ENCODE measurements around the gene TMEM51. TPM values are rescaled to one million over a fixed set of nuclear protein-coding genes. Genes with fewer than 3 reads are reported as not detected.
"Not testable (repeated sequence)": the region's sequence is repeated elsewhere in the genome, so short reads cannot be mapped to it uniquely, and the experiment has no call there.

The TMEM51 gene
- polyA plus RNA-seq, 1 donor from 2014 or later = not detected

DNA sequence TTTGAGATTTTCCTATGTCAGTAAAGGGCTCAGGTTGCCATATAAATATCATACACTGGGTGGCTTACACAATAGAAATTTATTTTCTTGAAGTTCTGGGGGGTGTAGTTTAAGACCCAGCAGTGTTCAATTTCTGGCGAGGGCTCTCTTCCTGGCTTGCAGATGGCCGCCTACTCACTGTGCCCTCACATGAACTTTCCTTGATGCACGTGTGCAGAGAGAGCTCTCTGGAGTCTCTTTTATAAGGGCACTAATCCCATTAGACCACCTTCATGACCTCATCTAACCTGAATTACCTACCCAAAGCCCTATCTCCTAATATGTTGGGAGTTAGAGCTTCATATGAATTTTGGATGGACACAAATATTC is 21.1 kb downstream of the TMEM51 start:
- Mint-ChIP-seq H3K4me3 (peak overlapping the region in 1 of 4 donors; percentile 3), H3K9me3 (peaks cover 0 to 5% (median 3%) of the 10 kb centered on the region in 3 donors), H3K27me3 (peaks cover 29% of the 10 kb centered on the region), H3K27ac (no peak overlapping the region), H3K36me3 (no peaks in the 10 kb centered on the region), H3K4me1 (no peaks in the 10 kb centered on the region)

DNA sequence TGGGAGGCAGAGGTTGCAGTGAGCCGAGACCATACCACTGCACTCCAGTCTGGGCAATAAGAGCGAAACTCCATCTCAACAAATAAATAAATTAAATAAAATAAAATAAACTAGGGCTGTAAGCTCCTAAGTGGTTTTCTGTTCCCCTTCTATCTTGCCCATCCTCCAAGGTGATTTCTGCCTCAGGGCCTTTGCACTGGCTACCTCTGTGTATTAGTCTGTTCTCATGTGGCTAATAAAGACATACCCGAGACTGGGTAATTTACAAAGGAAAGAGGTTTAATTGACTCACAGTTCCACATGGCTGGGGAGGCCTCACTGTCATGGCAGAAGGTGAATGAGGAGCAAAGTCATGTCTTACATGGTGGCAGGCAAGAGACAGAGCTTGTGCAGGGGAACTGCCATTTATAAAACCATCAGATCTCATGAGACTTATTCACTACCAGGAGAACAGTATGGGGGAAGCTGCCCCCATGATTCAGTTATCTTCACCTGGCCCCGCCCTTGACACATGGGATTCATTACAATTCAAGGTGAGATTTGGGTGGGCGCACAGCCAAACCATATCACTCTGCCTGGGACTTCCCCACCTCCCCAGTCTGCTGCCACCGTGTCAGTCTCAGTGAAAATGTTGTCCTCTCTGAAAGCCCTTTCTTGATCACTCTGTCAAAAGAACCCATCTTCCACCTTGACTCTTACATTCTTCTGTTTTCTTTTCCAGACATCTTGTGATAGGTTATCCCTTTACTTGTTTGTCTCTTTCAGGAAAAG is 22.0 kb downstream of the TMEM51 start:
- H3K27ac Mint-ChIP-seq, H3K9me3 Mint-ChIP-seq, H3K4me3 Mint-ChIP-seq, H3K4me1 Mint-ChIP-seq, H3K36me3 Mint-ChIP-seq: not testable (repeated sequence)
- H3K27me3 Mint-ChIP-seq = peaks cover 33% of the 10 kb centered on the region

GRCh38 chr1:15176120-15176519 is 22.6 kb downstream of the TMEM51 start:
- Mint-ChIP-seq H3K27me3 (peaks cover 33% of the 10 kb centered on the region), H3K36me3 (no peaks in the 10 kb centered on the region), H3K4me3 (no peak overlapping the region), H3K4me1 (no peaks in the 10 kb centered on the region), H3K9me3 (peaks cover 0 to 5% (median 3%) of the 10 kb centered on the region in 3 donors), H3K27ac (no peak overlapping the region)

DNA sequence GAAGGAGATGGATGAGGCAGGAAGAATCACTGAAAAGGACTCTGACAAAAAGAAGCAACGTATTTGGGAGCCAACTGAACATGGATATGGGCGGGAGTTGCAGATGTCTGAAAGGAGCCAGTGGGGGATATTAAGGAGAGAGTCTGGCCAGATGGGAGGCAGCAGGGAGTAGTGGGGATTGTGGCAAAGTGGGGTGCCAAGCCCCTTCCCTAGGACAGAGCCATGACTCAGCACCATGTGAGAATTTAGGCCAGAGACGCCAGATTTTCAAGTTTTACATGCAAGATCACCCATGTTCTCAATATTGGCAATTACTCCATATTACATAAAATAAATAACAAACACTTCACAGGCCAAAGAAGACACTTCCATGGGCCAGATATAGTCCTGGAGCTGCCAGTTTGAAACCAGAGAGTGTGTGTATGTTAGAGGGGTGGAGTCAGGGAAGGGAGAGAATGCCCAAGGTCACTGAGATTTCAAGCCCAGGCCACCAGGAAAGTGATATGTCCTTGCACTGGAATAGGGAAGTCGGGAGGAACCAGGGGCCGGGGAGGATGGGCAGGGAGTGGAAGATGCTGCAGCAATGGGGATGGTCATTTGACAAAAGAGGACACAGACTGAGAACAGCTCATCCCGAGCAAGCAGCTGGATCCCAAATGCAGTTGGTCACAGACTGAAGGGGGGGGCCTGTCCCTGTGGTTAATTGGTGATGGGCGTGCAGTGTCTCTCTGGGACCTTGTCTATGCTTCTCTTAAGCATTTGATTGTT is 23.5 kb downstream of the TMEM51 start:
- peaks cover 0 to 5% (median 3%) of the 10 kb centered on the region in 3 donors for H3K9me3 Mint-ChIP-seq
- no peaks in the 10 kb centered on the region for H3K36me3 Mint-ChIP-seq
- no peaks in the 10 kb centered on the region for H3K4me1 Mint-ChIP-seq
- no peak overlapping the region for H3K4me3 Mint-ChIP-seq
- H3K27me3 Mint-ChIP-seq = peaks cover 34% of the 10 kb centered on the region
- H3K27ac Mint-ChIP-seq = no peak overlapping the region

GRCh38 chr1:15177710-15178166 is 24.2 kb downstream of the TMEM51 start:
- Mint-ChIP-seq H3K36me3 (no peaks in the 10 kb centered on the region), H3K4me1 (no peaks in the 10 kb centered on the region), H3K27ac (no peak overlapping the region), H3K4me3 (no peak overlapping the region), H3K27me3 (peaks cover 33% of the 10 kb centered on the region), H3K9me3 (peaks cover 0 to 5% (median 3%) of the 10 kb centered on the region in 3 donors)

GRCh38 chr1:15178571-15179484 is 25.3 kb downstream of the TMEM51 start:
- Mint-ChIP-seq H3K4me3 (no peak overlapping the region), H3K36me3 (no peaks in the 10 kb centered on the region), H3K4me1 (no peaks in the 10 kb centered on the region), H3K27me3 (peaks cover 38% of the 10 kb centered on the region), H3K9me3 (peaks cover 0 to 5% (median 3%) of the 10 kb centered on the region in 3 donors), H3K27ac (no peak overlapping the region)

- Mint-ChIP-seq H3K36me3 (no peaks in the 10 kb centered on the region), H3K4me1 (no peaks in the 10 kb centered on the region), H3K27me3 (peaks cover 43% of the 10 kb centered on the region), H3K4me3 (no peak overlapping the region), H3K9me3 (peaks cover 0 to 5% (median 3%) of the 10 kb centered on the region in 3 donors), H3K27ac (no peak overlapping the region)
These were observed 25.9 kb downstream of the TMEM51 start for GRCh38 chr1:15179485-15179883.

DNA sequence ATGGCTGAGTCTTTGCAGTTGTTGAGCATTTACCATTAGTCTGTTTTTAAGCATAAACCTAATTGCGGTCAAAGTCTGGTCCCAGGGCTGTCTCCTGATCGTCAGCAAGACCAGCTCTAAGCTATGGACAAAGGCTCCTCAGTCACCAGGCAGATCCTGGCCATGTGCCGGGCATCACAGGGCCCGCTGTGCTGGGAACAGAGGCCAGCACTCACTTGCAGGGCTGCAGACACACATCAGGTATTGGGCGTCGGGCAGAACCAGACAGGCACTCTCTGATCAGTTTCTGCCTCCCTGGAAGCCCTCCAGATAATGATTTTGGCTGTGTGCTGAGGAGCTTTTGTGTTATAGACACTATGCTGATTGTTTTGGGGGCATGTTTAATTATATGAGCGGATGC is 26.6 kb downstream of the TMEM51 start:
- H3K4me1 Mint-ChIP-seq = no peaks in the 10 kb centered on the region
- peaks cover 0 to 5% (median 3%) of the 10 kb centered on the region in 3 donors for H3K9me3 Mint-ChIP-seq
- H3K27ac Mint-ChIP-seq = no peak overlapping the region
- peaks cover 37% of the 10 kb centered on the region for H3K27me3 Mint-ChIP-seq
- H3K36me3 Mint-ChIP-seq = no peaks in the 10 kb centered on the region
- no peak overlapping the region for H3K4me3 Mint-ChIP-seq

DNA sequence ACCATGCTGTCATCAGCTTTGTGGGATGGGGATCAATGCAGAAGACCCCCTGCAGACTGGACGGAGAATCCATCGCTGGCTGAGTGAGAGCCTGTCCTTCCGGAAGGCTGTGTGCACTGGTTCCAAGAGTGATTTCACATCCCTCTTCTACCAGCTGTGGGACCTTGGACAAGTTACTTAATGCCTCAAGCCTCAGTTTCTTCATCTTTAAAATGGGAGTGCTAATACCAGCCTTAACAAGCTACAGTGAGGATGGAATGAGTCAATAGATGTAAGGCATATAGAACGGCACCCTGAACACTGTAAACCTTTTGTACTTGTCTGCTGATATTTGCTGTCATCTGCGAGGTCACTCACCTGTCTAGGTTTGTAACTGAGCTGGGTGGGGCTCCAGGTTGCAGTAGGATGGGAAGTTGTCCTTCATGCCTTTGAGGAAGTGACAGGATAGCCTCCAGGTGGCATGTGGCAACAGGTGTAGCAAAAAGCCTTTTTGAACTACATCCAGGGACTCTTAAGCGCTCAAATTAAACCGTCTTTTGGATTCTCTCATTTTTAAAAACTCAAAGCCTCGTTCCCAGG is 27.5 kb downstream of the TMEM51 start:
- Mint-ChIP-seq H3K27me3 (peaks cover 37% of the 10 kb centered on the region), H3K4me3 (no peak overlapping the region), H3K36me3 (peaks cover under 1% of the 10 kb centered on the region), H3K4me1 (no peaks in the 10 kb centered on the region), H3K9me3 (no peaks in the 10 kb centered on the region), H3K27ac (no peak overlapping the region)

DNA sequence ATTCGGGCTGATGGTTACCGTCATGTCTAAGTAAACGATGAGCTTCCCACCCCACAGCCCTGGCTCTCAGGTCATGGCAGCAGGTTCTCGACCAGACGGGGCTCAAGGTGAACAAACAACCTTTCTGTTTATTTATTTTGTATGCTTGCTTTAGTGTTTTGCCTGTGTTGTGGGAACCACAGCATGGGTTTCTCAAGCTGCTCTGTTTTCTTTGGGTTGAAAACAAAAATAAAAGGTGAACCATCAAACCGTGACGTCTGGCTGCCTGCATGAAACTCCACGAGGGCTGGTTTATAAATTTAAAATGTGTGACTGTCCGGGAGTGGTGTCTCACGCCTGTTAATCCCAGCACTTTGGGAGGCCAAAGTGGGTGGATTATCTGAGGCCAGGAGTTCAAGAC is 28.0 kb downstream of the TMEM51 start:
- Mint-ChIP-seq H3K9me3 (no peaks in the 10 kb centered on the region), H3K4me1 (no peaks in the 10 kb centered on the region), H3K4me3 (no peak overlapping the region), H3K27ac (no peak overlapping the region), H3K27me3 (peaks cover 39% of the 10 kb centered on the region), H3K36me3 (peaks cover 1% of the 10 kb centered on the region)

DNA sequence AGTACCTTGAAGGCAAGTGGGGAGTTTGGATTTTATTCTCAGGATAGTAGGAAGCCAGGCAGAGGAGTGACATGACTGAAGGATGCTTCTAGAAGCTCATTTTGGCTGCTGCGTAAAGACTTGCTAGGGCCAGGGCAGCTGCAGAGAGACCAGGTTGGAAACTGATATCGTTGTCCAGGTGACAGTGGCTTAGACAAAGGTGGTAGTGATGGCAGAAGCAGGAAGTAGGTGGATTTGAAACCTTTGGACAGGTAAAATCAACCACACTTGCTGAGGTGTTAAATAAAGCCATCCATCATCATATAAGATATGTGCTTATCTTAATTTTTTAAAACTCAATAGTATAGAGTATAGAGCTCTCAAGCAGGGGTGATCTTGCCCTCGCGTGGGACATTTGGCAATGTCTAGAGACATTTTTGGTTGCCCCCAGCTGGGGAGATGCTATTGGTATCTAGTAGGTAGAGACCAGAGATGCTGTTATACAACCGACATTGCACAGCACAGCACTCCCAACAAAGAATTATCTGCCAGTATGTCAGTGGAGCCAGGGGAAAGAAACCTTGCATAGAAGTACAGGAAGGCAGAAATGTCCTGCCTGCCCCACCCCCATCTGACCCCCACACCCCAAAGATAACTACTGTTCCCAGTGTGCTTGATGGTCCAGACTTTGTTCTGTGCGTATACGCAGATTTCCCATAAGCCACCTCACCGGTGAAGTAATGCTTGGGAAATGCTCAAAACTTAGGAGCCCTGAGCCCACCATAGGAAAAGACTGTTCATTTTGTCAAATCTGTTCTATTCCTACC is 31.1 kb downstream of the TMEM51 start:
- Mint-ChIP-seq H3K27me3 (peaks cover 31% of the 10 kb centered on the region), H3K27ac (no peak overlapping the region), H3K36me3 (peaks cover 1% of the 10 kb centered on the region), H3K4me1 (no peaks in the 10 kb centered on the region), H3K4me3 (no peak overlapping the region), H3K9me3 (no peaks in the 10 kb centered on the region)

- H3K27me3 Mint-ChIP-seq = peaks cover 27% of the 10 kb centered on the region
These were observed 32.1 kb downstream of the TMEM51 start for GRCh38 chr1:15185617-15186016.

DNA sequence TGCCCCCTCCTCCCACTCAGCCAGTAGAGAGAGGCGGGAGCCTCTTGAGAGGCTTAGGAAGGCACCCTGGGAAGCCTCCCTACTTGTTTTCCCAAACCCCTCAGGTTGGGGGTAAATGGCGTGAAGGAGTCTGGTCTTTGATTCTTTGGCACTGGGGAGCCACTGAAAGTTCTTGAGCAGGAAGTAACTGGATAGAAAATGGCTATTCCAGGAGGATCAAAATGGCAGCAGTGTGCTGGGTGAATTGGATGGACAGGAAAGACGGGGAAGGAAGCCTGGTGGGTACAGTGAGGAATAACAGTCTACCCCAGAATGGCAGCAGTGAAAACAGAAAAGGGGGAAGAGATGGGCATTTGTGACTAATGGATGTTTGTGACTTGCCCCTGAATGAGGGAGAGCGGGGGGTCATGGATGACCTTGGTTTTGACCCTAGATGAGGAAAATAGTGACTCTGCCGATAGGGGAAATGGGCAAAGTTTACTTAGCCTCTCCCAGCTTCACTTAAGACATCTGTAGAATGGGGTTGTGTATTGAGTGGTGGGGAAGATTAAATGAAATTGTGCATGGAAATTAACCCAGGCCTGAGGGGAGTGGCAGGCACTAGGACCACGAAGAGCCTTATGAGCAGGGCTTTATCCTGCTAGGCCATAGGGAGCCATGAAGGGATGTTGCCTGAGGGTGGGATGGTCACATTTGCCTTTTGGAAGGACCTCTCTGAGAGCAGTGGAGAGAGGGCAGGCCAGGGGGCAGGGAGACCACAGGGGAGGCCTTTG is 32.7 kb downstream of the TMEM51 start:
- Mint-ChIP-seq H3K27me3 (peaks cover 27% of the 10 kb centered on the region), H3K9me3 (no peaks in the 10 kb centered on the region), H3K27ac (no peak overlapping the region), H3K4me1 (no peaks in the 10 kb centered on the region), H3K4me3 (no peak overlapping the region), H3K36me3 (peaks cover 1% of the 10 kb centered on the region)

More at GRCh38 chr1:15185617-15186016, 32.1 kb downstream of the TMEM51 start:
- no peaks in the 10 kb centered on the region for H3K9me3 Mint-ChIP-seq
- peaks cover 1% of the 10 kb centered on the region for H3K36me3 Mint-ChIP-seq
- H3K4me3 Mint-ChIP-seq = no peak overlapping the region
- peak overlapping the region in 1 of 3 donors; percentile 72 for H3K27ac Mint-ChIP-seq
- no peaks in the 10 kb centered on the region for H3K4me1 Mint-ChIP-seq

All from IgD-negative memory B cell (primary cell).